Panc1 (cell line): Measurements from ENCODE around the gene KCNMA1. TPM values are rescaled to one million over a fixed set of nuclear protein-coding genes. Genes with fewer than 3 reads are reported as not detected.

Source experiments
- ATAC-seq: fragments of 200-7000 bp; cut with Tn5 transposase; 2 replicates; pipeline ENCODE4 v1.9.1; 2020; ENCODE audit warnings: mild to moderate bottlenecking, moderate library complexity
- BruUV-seq: library from RNA; stranded (reverse); fragments of 400-500 nt; replicated peaks from 2 replicates; lab custom pipeline; 2021; lab: Mats Ljungman, UMichigan
- CTCF ChIA-PET: fragments of 300-600 bp; sonication (Branson Sonifier 250); formaldehyde crosslinking; loops from one replicate; lab custom pipeline; 2022; ENCODE audit warnings: antibody characterized with exemption; lab: Charles Lee
- POLR2A ChIA-PET: fragments of 300-600 bp; sonication (Branson Sonifier 250); formaldehyde crosslinking; loops from one replicate; lab custom pipeline; 2022; ENCODE audit warnings: antibody characterized with exemption; lab: Charles Lee
- DNase-seq: peaks from one replicate; pipeline ENCODE4 v3.0.0-alpha.2; 2010; ENCODE audit warnings: low read depth, low spot score
- H3K27ac ChIP-seq: 2 replicates; pipeline ENCODE4 v1.5.1; 2011; ENCODE audit warnings: mild to moderate bottlenecking, low read length, inconsistent platforms
- H3K27me3 ChIP-seq: fragments of 200-500 bp; sonication (Bioruptor generic); 2 replicates; pipeline ENCODE4 v1.6.0; 2014; ENCODE audit warnings: low read length, inconsistent platforms; ENCODE audit not compliant: control insufficient read depth, insufficient read depth
- H3K36me3 ChIP-seq: fragments of 200-500 bp; sonication (Bioruptor generic); 2 replicates; pipeline ENCODE4 v1.5.1; 2014; ENCODE audit warnings: inconsistent platforms, mild to moderate bottlenecking, low read length, moderate library complexity; ENCODE audit not compliant: control insufficient read depth, insufficient read depth
- H3K4me1 ChIP-seq: 2 replicates; pipeline ENCODE4 v1.5.1; 2011; ENCODE audit warnings: inconsistent platforms, mild to moderate bottlenecking, low read length, moderate library complexity; ENCODE audit not compliant: control insufficient read depth, insufficient read depth
- H3K4me3 ChIP-seq, 2 experiments: 2 replicates each; pipeline ENCODE4 v1.5.1; 2011 to 2012; ENCODE audit warnings: low read depth in 2 of 2, low read length in 2 of 2, mild to moderate bottlenecking in 2 of 2, inconsistent platforms in 1 of 2, moderate library complexity in 1 of 2
- H3K9me3 ChIP-seq: fragments of 200-500 bp; sonication (Bioruptor generic); 2 replicates; pipeline ENCODE4 v1.5.1; 2014; ENCODE audit warnings: low read depth, mild to moderate bottlenecking, inconsistent platforms, low read length, moderate library complexity; ENCODE audit not compliant: control insufficient read depth, insufficient read depth
- POLR2AphosphoS5 ChIP-seq: IDR thresholded peaks from 2 replicates; pipeline ENCODE4 v1.6.1; 2012; ENCODE audit warnings: mild to moderate bottlenecking, low read depth, low read length, moderate library complexity
- SIN3A ChIP-seq: IDR thresholded peaks from 2 replicates; pipeline ENCODE4 v1.6.1; 2012; ENCODE audit warnings: low read depth, mild to moderate bottlenecking, low read length, moderate library complexity, borderline replicate concordance; ENCODE audit not compliant: insufficient read depth
- TCF7L2 ChIP-seq: IDR thresholded peaks from 2 replicates; pipeline ENCODE4 v1.6.1; 2011; ENCODE audit warnings: mild to moderate bottlenecking, low read depth, low read length, inconsistent platforms
- in situ Hi-C: cut with HindIII; loops from 2 replicates; pipeline ENCODE4 v1.10.0; 2016; ENCODE audit warnings: low sequenced_read_pairs, low pct_unique_long_range_greater_than_20kb
- intact Hi-C: fragments of 100-400 bp; cut with micrococcal nuclease; formaldehyde crosslinking; loops from one replicate; pipeline ENCODE4 v1.10.0; 2022; ENCODE audit not compliant: unreplicated experiment
- total RNA-seq: library from RNA; stranded (reverse); gene quantifications from one replicate; pipeline ENCODE4 v1.2.1, GENCODE V29; 2021; ENCODE audit not compliant: unreplicated experiment
- TF ChIP-seq, protein P1 (sequence below), 2 experiments: IDR thresholded peaks; 2 replicates each; pipeline ENCODE4 v1.6.1; 2011 to 2012; ENCODE audit warnings: low read depth in 2 of 2, control low read depth in 1 of 2, low read length in 1 of 2, mild to moderate bottlenecking in 1 of 2, moderate library complexity in 1 of 2; ENCODE audit not compliant: insufficient read depth in 1 of 2
- TF ChIP-seq, protein P2 (sequence below): fragments of 450-650 bp; IDR thresholded peaks from 2 replicates; pipeline ENCODE4 v1.5.1; 2017; ENCODE audit warnings: mild to moderate bottlenecking

KCNMA1 gene
- total RNA-seq, 1 experiment from 2014 or later: 91.9 TPM

DNA sequence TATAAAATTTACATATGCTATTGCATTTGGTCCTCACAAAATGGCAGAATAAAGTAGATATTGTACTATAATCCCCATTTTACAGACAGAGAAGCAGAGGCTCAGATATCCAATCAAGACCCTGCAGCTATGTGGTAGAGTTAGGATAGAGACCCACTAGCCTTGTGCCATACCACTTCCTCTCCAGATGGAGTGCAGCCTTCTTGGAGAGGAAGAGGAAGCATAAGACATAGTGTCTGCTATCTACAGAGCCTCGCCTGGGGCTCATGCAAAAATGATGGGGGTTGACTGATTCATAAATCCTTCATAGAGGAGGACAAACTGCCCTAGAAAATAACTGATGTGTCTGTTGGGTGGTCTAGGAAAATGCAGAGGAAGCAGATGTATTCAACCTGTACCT is 447.3 kb downstream of the KCNMA1 start:
- intact Hi-C loops: no loop called here
- no peak for DNase-seq
- in situ Hi-C loops: no loop called here
- ATAC-seq: no peak
- POLR2A ChIA-PET: no interaction called here
- no peak overlapping the region for H3K4me3 ChIP-seq
- no peaks in the 10 kb centered on the region for H3K9me3 ChIP-seq
- no TSS peak for BruUV-seq
- H3K27ac ChIP-seq: no peak overlapping the region
- CTCF ChIA-PET: no interaction called here
- peaks cover 7% of the 10 kb centered on the region; the same call in 1 of the 2 replicates for H3K4me1 ChIP-seq
- TF ChIP-seq, protein P1, sequence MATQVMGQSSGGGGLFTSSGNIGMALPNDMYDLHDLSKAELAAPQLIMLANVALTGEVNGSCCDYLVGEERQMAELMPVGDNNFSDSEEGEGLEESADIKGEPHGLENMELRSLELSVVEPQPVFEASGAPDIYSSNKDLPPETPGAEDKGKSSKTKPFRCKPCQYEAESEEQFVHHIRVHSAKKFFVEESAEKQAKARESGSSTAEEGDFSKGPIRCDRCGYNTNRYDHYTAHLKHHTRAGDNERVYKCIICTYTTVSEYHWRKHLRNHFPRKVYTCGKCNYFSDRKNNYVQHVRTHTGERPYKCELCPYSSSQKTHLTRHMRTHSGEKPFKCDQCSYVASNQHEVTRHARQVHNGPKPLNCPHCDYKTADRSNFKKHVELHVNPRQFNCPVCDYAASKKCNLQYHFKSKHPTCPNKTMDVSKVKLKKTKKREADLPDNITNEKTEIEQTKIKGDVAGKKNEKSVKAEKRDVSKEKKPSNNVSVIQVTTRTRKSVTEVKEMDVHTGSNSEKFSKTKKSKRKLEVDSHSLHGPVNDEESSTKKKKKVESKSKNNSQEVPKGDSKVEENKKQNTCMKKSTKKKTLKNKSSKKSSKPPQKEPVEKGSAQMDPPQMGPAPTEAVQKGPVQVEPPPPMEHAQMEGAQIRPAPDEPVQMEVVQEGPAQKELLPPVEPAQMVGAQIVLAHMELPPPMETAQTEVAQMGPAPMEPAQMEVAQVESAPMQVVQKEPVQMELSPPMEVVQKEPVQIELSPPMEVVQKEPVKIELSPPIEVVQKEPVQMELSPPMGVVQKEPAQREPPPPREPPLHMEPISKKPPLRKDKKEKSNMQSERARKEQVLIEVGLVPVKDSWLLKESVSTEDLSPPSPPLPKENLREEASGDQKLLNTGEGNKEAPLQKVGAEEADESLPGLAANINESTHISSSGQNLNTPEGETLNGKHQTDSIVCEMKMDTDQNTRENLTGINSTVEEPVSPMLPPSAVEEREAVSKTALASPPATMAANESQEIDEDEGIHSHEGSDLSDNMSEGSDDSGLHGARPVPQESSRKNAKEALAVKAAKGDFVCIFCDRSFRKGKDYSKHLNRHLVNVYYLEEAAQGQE (IDR thresholded peaks at IDR 0.05; ENCODE audit: insufficient read depth in 1 of 2, low read depth in 2 of 2, low read length in 1 of 2): no peak
- TF ChIP-seq TCF7L2: no peak
- TF ChIP-seq, protein P2, sequence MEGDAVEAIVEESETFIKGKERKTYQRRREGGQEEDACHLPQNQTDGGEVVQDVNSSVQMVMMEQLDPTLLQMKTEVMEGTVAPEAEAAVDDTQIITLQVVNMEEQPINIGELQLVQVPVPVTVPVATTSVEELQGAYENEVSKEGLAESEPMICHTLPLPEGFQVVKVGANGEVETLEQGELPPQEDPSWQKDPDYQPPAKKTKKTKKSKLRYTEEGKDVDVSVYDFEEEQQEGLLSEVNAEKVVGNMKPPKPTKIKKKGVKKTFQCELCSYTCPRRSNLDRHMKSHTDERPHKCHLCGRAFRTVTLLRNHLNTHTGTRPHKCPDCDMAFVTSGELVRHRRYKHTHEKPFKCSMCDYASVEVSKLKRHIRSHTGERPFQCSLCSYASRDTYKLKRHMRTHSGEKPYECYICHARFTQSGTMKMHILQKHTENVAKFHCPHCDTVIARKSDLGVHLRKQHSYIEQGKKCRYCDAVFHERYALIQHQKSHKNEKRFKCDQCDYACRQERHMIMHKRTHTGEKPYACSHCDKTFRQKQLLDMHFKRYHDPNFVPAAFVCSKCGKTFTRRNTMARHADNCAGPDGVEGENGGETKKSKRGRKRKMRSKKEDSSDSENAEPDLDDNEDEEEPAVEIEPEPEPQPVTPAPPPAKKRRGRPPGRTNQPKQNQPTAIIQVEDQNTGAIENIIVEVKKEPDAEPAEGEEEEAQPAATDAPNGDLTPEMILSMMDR: no peak
- TF ChIP-seq SIN3A: no peak
- TF ChIP-seq POLR2AphosphoS5: no peak
- no peaks in the 10 kb centered on the region for H3K27me3 ChIP-seq
- no peaks in the 10 kb centered on the region for H3K36me3 ChIP-seq

DNA sequence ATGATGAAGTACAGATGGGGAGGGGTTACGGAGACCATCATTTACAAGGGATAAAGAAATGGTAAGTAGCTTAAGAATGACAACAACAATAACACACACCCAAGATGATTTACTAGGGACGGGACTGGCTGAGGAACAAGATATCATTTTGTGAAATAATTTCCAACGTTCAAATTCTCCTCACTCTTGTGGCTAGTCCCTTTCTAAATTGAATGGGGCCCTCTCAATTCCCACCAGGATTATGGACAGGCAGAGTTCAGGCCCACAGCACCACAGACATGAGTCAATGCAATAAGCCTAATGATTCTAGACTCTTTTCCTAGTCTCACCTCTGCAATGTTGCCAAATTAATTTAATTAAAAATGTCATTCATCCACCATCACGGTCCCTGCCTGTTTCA is 448.1 kb downstream of the KCNMA1 start:
- intact Hi-C loops: no loop called here
- in situ Hi-C loops: no loop called here
- no TSS peak for BruUV-seq
- CTCF ChIA-PET: no interaction called here
- TF ChIP-seq, protein P1 (IDR thresholded peaks at IDR 0.05; ENCODE audit: insufficient read depth in 1 of 2, low read depth in 2 of 2, low read length in 1 of 2): no peak
- TF ChIP-seq TCF7L2 (no peak), SIN3A (no peak), POLR2AphosphoS5 (no peak)
- TF ChIP-seq, protein P2: no peak
- DNase-seq: no peak
- no peaks in the 10 kb centered on the region for H3K9me3 ChIP-seq
- H3K27me3 ChIP-seq: no peaks in the 10 kb centered on the region
- no peak overlapping the region for H3K27ac ChIP-seq
- H3K4me3 ChIP-seq: no peak overlapping the region
- POLR2A ChIA-PET: no interaction called here
- H3K4me1 ChIP-seq: 0 out of 2 replicates have a peak, but pooled peaks cover 2% of the 10 kb centered on the region
- H3K36me3 ChIP-seq: no peaks in the 10 kb centered on the region
- ATAC-seq: no peak
